Neural cell (in vitro differentiated cells): ENCODE data around the gene REG1B. TPM values are rescaled to one million over a fixed set of nuclear protein-coding genes. Genes with fewer than 3 reads are reported as not detected.

ENCODE experiments used
- H2AFZ ChIP-seq: fragments of 200-600, 300-800 bp; sonication (generic), shearing (Covaris generic); 2 replicates; pipeline ENCODE4 v1.6.0; 2014; ENCODE audit warnings: low read depth, mild to moderate bottlenecking, antibody characterized with exemption, low read length, moderate library complexity
- H3F3A ChIP-seq: fragments of 200-600 bp; shearing (Covaris generic); 2 replicates; pipeline ENCODE4 v1.6.1; 2016; ENCODE audit warnings: mild to moderate bottlenecking, moderate library complexity, mixed read lengths, antibody characterized with exemption, low read length; ENCODE audit not compliant: insufficient read depth, poor library complexity, severe bottlenecking
- H3K27ac ChIP-seq: fragments of 200-600, 300-800 bp; sonication (generic), shearing (Covaris generic); 2 replicates; pipeline ENCODE4 v1.5.1; 2014; ENCODE audit warnings: mild to moderate bottlenecking, low read length, moderate library complexity
- H3K27me3 ChIP-seq: fragments of 300-800, 200-600 bp; sonication (generic), shearing (Covaris generic); 2 replicates; pipeline ENCODE4 v1.6.0; 2014; ENCODE audit warnings: mild to moderate bottlenecking, low read depth, low read length, moderate library complexity; ENCODE audit not compliant: insufficient read depth
- H3K36me3 ChIP-seq: fragments of 300-800, 200-600 bp; sonication (generic), shearing (Covaris generic); 2 replicates; pipeline ENCODE4 v1.5.1; 2014; ENCODE audit warnings: mild to moderate bottlenecking, antibody characterized with exemption, low read length, moderate library complexity; ENCODE audit not compliant: insufficient read depth
- H3K4me2 ChIP-seq: fragments of 300-800, 200-600 bp; sonication (generic), shearing (Covaris generic); 2 replicates; pipeline ENCODE4 v1.6.0; 2014; ENCODE audit warnings: mild to moderate bottlenecking, low read length
- H3K4me3 ChIP-seq: fragments of 300-800, 200-600 bp; sonication (generic), shearing (Covaris generic); 2 replicates; pipeline ENCODE4 v1.5.1; 2014; ENCODE audit warnings: mild to moderate bottlenecking, low read length, moderate library complexity
- H3K79me2 ChIP-seq: fragments of 200-600 bp; shearing (Covaris generic); replicated peaks from 2 replicates; pipeline ENCODE4 v1.6.0; 2014; ENCODE audit warnings: mild to moderate bottlenecking, low read length, moderate library complexity; ENCODE audit not compliant: insufficient read depth
- H3K9ac ChIP-seq: fragments of 300-800, 200-600 bp; sonication (generic), shearing (Covaris generic); 2 replicates; pipeline ENCODE4 v1.6.1; 2016; ENCODE audit warnings: mild to moderate bottlenecking, low read length, mixed read lengths
- H3K9me2 ChIP-seq: fragments of 200-600 bp; shearing (Covaris generic); 2 replicates; pipeline ENCODE4 v1.6.1; 2016; ENCODE audit warnings: mild to moderate bottlenecking, low read length, mixed read lengths; ENCODE audit not compliant: insufficient read depth
- H3K9me3 ChIP-seq: fragments of 200-600, 300-800 bp; sonication (generic), shearing (Covaris generic); 2 replicates; pipeline ENCODE4 v1.6.1; 2016; ENCODE audit warnings: mild to moderate bottlenecking, mixed run types, low read length, moderate library complexity, mixed read lengths
- H4K20me1 ChIP-seq: fragments of 200-600 bp; shearing (Covaris generic); 2 replicates; pipeline ENCODE4 v1.6.1; 2016; ENCODE audit warnings: mild to moderate bottlenecking, mixed run types; ENCODE audit not compliant: insufficient read depth
- EP300 ChIP-seq: fragments of 450-650 bp; conservative IDR thresholded peaks from 2 replicates; pipeline ENCODE4 v1.6.1; 2014; ENCODE audit warnings: antibody characterized with exemption, mild to moderate bottlenecking, moderate library complexity; ENCODE audit not compliant: poor library complexity, severe bottlenecking
- EZH2 ChIP-seq: fragments of 200-600, 300-800 bp; shearing (Covaris generic), sonication (generic); IDR thresholded peaks from 2 replicates; pipeline ENCODE4 v1.6.1; 2014; ENCODE audit warnings: antibody characterized with exemption, low read length, borderline replicate concordance, mild to moderate bottlenecking; ENCODE audit not compliant: insufficient read depth, poor library complexity, severe bottlenecking
- MXI1 ChIP-seq: fragments of 450-650 bp; conservative IDR thresholded peaks from 2 replicates; pipeline ENCODE4 v1.6.1; 2014; ENCODE audit warnings: antibody characterized with exemption, mild to moderate bottlenecking; ENCODE audit not compliant: poor library complexity, severe bottlenecking
- POLR2AphosphoS5 ChIP-seq: IDR thresholded peaks from 2 replicates; pipeline ENCODE4 v1.6.1; 2012
- RAD21 ChIP-seq: fragments of 450-650 bp; conservative IDR thresholded peaks from 2 replicates; pipeline ENCODE4 v1.6.1; 2014; ENCODE audit warnings: antibody characterized with exemption, mild to moderate bottlenecking, moderate library complexity
- SMC3 ChIP-seq: fragments of 450-650 bp; conservative IDR thresholded peaks from 2 replicates; pipeline ENCODE4 v1.6.1; 2014; ENCODE audit warnings: antibody characterized with exemption, mild to moderate bottlenecking, moderate library complexity; ENCODE audit not compliant: poor library complexity
- TAF1 ChIP-seq: IDR thresholded peaks from 2 replicates; pipeline ENCODE4 v1.6.1; 2012; ENCODE audit warnings: low read depth
- polyA plus RNA-seq: library from polyadenylated mRNA; depleted of rRNA; stranded (reverse); fragments of >200 nt; gene quantifications from 2 replicates; pipeline ENCODE4 v1.2.3, GENCODE V29; 2014
- TF ChIP-seq, protein P1 (sequence below): fragments of 450-650 bp; IDR thresholded peaks from 2 replicates; pipeline ENCODE4 v1.5.1; 2014; ENCODE audit warnings: antibody characterized with exemption, mild to moderate bottlenecking, moderate library complexity; ENCODE audit not compliant: poor library complexity, severe bottlenecking
- TF ChIP-seq, protein P2 (sequence below): IDR thresholded peaks from 2 replicates; pipeline ENCODE4 v1.6.1; 2012; ENCODE audit warnings: borderline replicate concordance

REG1B gene
- polyA plus RNA-seq, 1 donor from 2014 or later = not detected

DNA sequence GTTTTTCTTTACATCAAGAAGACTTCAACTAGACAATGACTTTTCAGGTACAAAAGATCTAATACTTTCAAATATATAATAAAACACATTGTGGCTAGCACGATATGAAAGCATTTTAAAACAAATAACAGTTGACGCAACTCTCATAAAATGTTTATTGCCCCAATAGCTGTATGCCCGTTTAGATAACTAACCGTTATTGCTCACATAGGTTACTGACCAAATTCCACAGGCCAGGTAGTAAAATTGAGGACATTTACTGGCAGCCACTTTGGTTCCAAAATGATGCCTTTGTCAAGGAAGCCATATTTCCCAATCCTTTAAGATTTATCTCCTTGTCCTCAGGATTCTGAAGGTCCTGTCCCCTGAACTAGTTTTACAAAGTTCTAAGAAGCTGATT is 2.9 kb upstream of the REG1B start:
- Histone ChIP-seq H3K9ac (no peak overlapping the region), H3F3A (no peaks in the 10 kb centered on the region), H3K9me3 (no peaks in the 10 kb centered on the region), H3K9me2 (no peaks in the 10 kb centered on the region), H3K27me3 (no peaks in the 10 kb centered on the region), H4K20me1 (no peaks in the 10 kb centered on the region), H2AFZ (no peak overlapping the region), H3K79me2 (no peaks in the 10 kb centered on the region), H3K4me3 (no peak overlapping the region), H3K4me2 (no peak overlapping the region), H3K27ac (no peak overlapping the region), H3K36me3 (no peaks in the 10 kb centered on the region)
- TF ChIP-seq SMC3 = no peak
- TF ChIP-seq TAF1 = no peak
- TF ChIP-seq, protein P1, sequence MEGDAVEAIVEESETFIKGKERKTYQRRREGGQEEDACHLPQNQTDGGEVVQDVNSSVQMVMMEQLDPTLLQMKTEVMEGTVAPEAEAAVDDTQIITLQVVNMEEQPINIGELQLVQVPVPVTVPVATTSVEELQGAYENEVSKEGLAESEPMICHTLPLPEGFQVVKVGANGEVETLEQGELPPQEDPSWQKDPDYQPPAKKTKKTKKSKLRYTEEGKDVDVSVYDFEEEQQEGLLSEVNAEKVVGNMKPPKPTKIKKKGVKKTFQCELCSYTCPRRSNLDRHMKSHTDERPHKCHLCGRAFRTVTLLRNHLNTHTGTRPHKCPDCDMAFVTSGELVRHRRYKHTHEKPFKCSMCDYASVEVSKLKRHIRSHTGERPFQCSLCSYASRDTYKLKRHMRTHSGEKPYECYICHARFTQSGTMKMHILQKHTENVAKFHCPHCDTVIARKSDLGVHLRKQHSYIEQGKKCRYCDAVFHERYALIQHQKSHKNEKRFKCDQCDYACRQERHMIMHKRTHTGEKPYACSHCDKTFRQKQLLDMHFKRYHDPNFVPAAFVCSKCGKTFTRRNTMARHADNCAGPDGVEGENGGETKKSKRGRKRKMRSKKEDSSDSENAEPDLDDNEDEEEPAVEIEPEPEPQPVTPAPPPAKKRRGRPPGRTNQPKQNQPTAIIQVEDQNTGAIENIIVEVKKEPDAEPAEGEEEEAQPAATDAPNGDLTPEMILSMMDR = no peak
- TF ChIP-seq EZH2 = no peak
- TF ChIP-seq MXI1 = no peak
- TF ChIP-seq POLR2AphosphoS5 = no peak
- no peak for TF ChIP-seq RAD21

DNA sequence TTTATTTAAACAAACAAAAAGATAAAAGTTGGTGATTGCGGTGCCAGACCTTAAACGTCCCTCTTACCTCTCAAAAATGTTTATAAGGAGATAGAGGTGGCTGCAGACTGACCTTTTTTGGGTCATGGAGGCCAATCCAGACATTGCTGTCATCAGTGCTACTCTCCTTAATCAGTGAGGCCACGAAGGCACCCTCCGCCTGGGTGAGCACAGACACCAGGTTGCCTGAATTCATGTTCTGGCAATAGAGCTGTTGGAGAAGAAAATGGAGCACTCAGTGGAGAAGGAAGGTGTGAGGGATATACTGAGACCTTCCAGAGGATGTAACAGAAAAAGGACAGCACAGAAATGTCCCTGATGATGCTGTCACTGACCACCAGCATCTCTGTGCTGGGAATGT is 1.5 kb downstream of the REG1B start:
- H3F3A ChIP-seq = no peaks in the 10 kb centered on the region
- H3K79me2 ChIP-seq = no peaks in the 10 kb centered on the region
- no peaks in the 10 kb centered on the region for H3K9me3 ChIP-seq
- H3K27me3 ChIP-seq = no peaks in the 10 kb centered on the region
- H3K9ac ChIP-seq = no peak overlapping the region
- no peaks in the 10 kb centered on the region for H3K9me2 ChIP-seq
- no peaks in the 10 kb centered on the region for H4K20me1 ChIP-seq
- no peak overlapping the region for H3K27ac ChIP-seq
- no peak overlapping the region for H3K4me3 ChIP-seq
- no peak for TF ChIP-seq EP300
- TF ChIP-seq POLR2AphosphoS5 = no peak
- TF ChIP-seq, protein P1 = no peak
- TF ChIP-seq TAF1 = no peak
- TF ChIP-seq EZH2 = no peak
- no peak for TF ChIP-seq RAD21
- TF ChIP-seq, protein P2, sequence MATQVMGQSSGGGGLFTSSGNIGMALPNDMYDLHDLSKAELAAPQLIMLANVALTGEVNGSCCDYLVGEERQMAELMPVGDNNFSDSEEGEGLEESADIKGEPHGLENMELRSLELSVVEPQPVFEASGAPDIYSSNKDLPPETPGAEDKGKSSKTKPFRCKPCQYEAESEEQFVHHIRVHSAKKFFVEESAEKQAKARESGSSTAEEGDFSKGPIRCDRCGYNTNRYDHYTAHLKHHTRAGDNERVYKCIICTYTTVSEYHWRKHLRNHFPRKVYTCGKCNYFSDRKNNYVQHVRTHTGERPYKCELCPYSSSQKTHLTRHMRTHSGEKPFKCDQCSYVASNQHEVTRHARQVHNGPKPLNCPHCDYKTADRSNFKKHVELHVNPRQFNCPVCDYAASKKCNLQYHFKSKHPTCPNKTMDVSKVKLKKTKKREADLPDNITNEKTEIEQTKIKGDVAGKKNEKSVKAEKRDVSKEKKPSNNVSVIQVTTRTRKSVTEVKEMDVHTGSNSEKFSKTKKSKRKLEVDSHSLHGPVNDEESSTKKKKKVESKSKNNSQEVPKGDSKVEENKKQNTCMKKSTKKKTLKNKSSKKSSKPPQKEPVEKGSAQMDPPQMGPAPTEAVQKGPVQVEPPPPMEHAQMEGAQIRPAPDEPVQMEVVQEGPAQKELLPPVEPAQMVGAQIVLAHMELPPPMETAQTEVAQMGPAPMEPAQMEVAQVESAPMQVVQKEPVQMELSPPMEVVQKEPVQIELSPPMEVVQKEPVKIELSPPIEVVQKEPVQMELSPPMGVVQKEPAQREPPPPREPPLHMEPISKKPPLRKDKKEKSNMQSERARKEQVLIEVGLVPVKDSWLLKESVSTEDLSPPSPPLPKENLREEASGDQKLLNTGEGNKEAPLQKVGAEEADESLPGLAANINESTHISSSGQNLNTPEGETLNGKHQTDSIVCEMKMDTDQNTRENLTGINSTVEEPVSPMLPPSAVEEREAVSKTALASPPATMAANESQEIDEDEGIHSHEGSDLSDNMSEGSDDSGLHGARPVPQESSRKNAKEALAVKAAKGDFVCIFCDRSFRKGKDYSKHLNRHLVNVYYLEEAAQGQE = no peak
- TF ChIP-seq MXI1 = no peak
- TF ChIP-seq SMC3 = no peak
- H3K4me2 ChIP-seq = no peak overlapping the region
- H3K36me3 ChIP-seq = no peaks in the 10 kb centered on the region
- no peak overlapping the region for H2AFZ ChIP-seq
